K562 (cell line): ENCODE measurements around the gene ERBB3.
"Not testable (repeated sequence)": the region's sequence is repeated elsewhere in the genome, so short reads cannot be mapped to it uniquely, and the experiment has no call there.

Source experiments
- CTCF ChIP-seq, 3 experiments: IDR thresholded peaks in 2 of 3; conservative IDR thresholded peaks in 1 of 3; 2 replicates each; pipeline ENCODE4 v1.5.1; 2011 to 2012; ENCODE audit warnings: low read length in 3 of 3, mild to moderate bottlenecking in 3 of 3, control low read depth in 2 of 3, improper control_type of control experiment in 1 of 3, inconsistent platforms in 1 of 3, low read depth in 1 of 3, mixed read lengths in 1 of 3, moderate library complexity in 1 of 3; ENCODE audit not compliant: insufficient read depth in 2 of 3
- DNMT1 ChIP-seq: fragments of 450-650 bp; IDR thresholded peaks from 2 replicates; pipeline ENCODE4 v1.6.1; 2016; ENCODE audit warnings: antibody characterized with exemption, mild to moderate bottlenecking
- ZBTB17 ChIP-seq: fragments of 450-650 bp; formaldehyde crosslinking; IDR thresholded peaks from 2 replicates; pipeline ENCODE4 v1.4.0; 2020; ENCODE audit warnings: mild to moderate bottlenecking

DNA sequence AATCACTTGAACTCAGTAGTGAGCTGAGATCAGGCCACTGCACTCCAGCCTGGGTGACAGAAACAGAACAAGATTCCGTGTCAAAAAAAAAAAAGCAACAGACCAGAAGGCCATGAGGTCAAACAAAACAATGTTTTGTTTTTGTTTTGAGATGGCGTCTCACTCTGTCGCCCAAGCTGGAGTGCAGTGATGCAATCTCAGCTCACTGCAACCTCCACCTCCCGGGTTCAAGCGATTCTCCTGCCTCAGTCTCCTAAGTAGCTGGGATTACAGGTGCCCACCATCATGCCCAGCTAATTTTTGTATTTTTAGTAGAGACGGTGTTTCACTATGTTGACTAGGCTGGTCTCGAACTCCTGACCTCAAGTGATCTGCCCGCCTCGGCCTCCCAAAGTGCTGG lies 2.0 kb upstream of the ERBB3 start:
- not testable (repeated sequence) for TF ChIP-seq DNMT1; ZBTB17; CTCF (IDR thresholded peaks at IDR 0.05 in 2 of 3, conservative IDR thresholded peaks at IDR 0.05 in 1 of 3; ENCODE audit: insufficient read depth in 2 of 3, low read depth in 1 of 3, low read length in 3 of 3)
